Gastrocnemius medialis (tissue), 4 donors: ENCODE results near the gene NOP58. TPM values are rescaled to one million over a fixed set of nuclear protein-coding genes. Genes with fewer than 3 reads are reported as not detected.

Experiments
- ATAC-seq, 2 donors: fragments of 150-250 bp; one replicate each; pipeline ENCODE4 v1.9.1; 2016
- DNase-seq, 2 donors: peaks; one replicate each; pipeline ENCODE4 v3.0.0-alpha.2; 2019
- H3K27ac ChIP-seq, 4 donors: fragments of 200-600 bp; sonication (generic); 1 replicate in 1 of 4; 2 replicates in 3 of 4; pipeline ENCODE4 v1.5.1; 2016 to 2018; ENCODE audit warnings: mild to moderate bottlenecking in 2 of 4, moderate library complexity in 1 of 4
- H3K27me3 ChIP-seq, 3 donors: fragments of 200-600 bp; sonication (generic) in 2 of 3; 1 replicate in 1 of 3; 2 replicates in 2 of 3; pipeline versions ENCODE4 v1.5.1 to v1.6.0; 2016 to 2019; ENCODE audit warnings: mild to moderate bottlenecking in 1 of 3, moderate library complexity in 1 of 3
- H3K36me3 ChIP-seq, 2 donors: fragments of 200-600 bp; sonication (generic) in 1 of 2; one replicate each; pipeline ENCODE4 v1.5.1; 2017 to 2018
- H3K4me1 ChIP-seq, 2 donors: fragments of 200-600 bp; sonication (generic) in 1 of 2; one replicate each; pipeline ENCODE4 v1.5.1; 2016 to 2017; ENCODE audit warnings: mild to moderate bottlenecking in 2 of 2
- H3K4me3 ChIP-seq, 4 donors: fragments of 200-600 bp; sonication (generic) in 3 of 4; 1 replicate in 1 of 4; 2 replicates in 3 of 4; pipeline ENCODE4 v1.5.1; 2016 to 2019; ENCODE audit warnings: mild to moderate bottlenecking in 2 of 4
- H3K9me3 ChIP-seq, 3 donors: fragments of 200-600 bp; sonication (generic) in 2 of 3; 1 replicate in 1 of 3; 2 replicates in 2 of 3; pipeline ENCODE4 v1.5.1; 2016 to 2019
- CTCF ChIP-seq, 5 experiments: fragments of 450-650 bp in 3 of 5; fragments of 200-600 bp in 2 of 5; sonication (generic) in 2 of 5; IDR thresholded peaks in 4 of 5; conservative IDR thresholded peaks in 1 of 5; 1 replicate in 4 of 5; 2 replicates in 1 of 5; pipeline ENCODE4 v1.5.1; 2016 to 2019; ENCODE audit warnings: antibody characterized with exemption in 5 of 5, mild to moderate bottlenecking in 3 of 5, moderate library complexity in 3 of 5
- POLR2A ChIP-seq, 2 donors: fragments of 450-650 bp; IDR thresholded peaks; one replicate each; pipeline ENCODE4 v1.6.1; 2017; ENCODE audit warnings: antibody characterized with exemption in 2 of 2, mild to moderate bottlenecking in 2 of 2, moderate library complexity in 2 of 2
- in situ Hi-C, 4 donors: fragments of 200-750 bp; cut with MboI; loops; one replicate each; pipeline versions ENCODE4 v1.15.0 to v1.8.0; 2017; ENCODE audit warnings: low sequenced_read_pairs in 4 of 4
- intact Hi-C: fragments of 100-400 bp; cut with DNase I; formaldehyde crosslinking; loops from one replicate; pipeline ENCODE4 v1.15.1; 2023; ENCODE audit warnings: low total_unique reads
- total RNA-seq, 4 donors: library from RNA; depleted of rRNA; stranded (reverse); fragments of >200 nt; gene quantifications; one replicate each; pipeline versions ENCODE4 v1.1.0 to v1.2.3, GENCODE V29; 2016

Gene NOP58
- total RNA-seq, 4 donors from 2014 or later = 22.5 to 69.9 (median 31.7) TPM

- Histone ChIP-seq H3K27me3 (no peaks in the 10 kb centered on the region), H3K4me3 (no peak overlapping the region), H3K4me1 (no peaks in the 10 kb centered on the region), H3K36me3 (no peaks in the 10 kb centered on the region), H3K9me3 (no peaks in the 10 kb centered on the region), H3K27ac (no peak overlapping the region)
- ATAC-seq = no peak
- intact Hi-C loops = no loop called here
- in situ Hi-C loops = no loop called here
- DNase-seq = no peak
- TF ChIP-seq POLR2A (IDR thresholded peaks at IDR 0.05) (no peak), CTCF (IDR thresholded peaks at IDR 0.05 in 4 of 5, conservative IDR thresholded peaks at IDR 0.05 in 1 of 5) (no peak)
These were observed 80.6 kb downstream of the NOP58 start for GRCh38 chr2:202346180-202346579.

Other genes with a start within 250 kb of the NOP58 start
- 1 to 10 TPM; 4.4 to 9.4 (median 6.4) TPM for gene FZD7, start 231.9 kb upstream of the NOP58 start, total RNA-seq
- not detected for gene KIAA2012, start 192.5 kb upstream of the NOP58 start, total RNA-seq
- 10 to 100 TPM; 44.0 to 62.4 (median 52.7) TPM for gene SUMO1, start 27.2 kb upstream of the NOP58 start, total RNA-seq
- 10 to 100 TPM; 25.0 to 35.0 (median 27.2) TPM for gene BMPR2, start 110.6 kb downstream of the NOP58 start, total RNA-seq